HepG2 (cell line): ENCODE data around the gene AP4M1. TPM values are rescaled to one million over a fixed set of nuclear protein-coding genes. Genes with fewer than 3 reads are reported as not detected.

Experiments
- ATAC-seq: fragments of 200-7000 bp; cut with Tn5 transposase; 3 replicates; pipeline ENCODE4 v1.9.1; 2020; ENCODE audit warnings: mild to moderate bottlenecking, moderate library complexity
- BruUV-seq: library from RNA; stranded (reverse); fragments of 400-500 nt; replicated peaks from 2 replicates; lab custom pipeline; 2021; lab: Mats Ljungman, UMichigan
- CTCF ChIA-PET: fragments of 300-600 bp; formaldehyde crosslinking; extraction: SDS; loops from one replicate; lab custom pipeline; 2021; ENCODE audit warnings: low total read pairs, inconsistent platforms, low intra/inter-chr PET ratio; lab: Yijun Ruan, JAX
- POLR2A ChIA-PET: fragments of 350-600 bp; sonication (Branson Sonifier 250); formaldehyde crosslinking; loops from one replicate; lab custom pipeline; 2020; ENCODE audit warnings: antibody characterized with exemption, inconsistent platforms; lab: Yijun Ruan, JAX
- DNase-seq: peaks from one replicate; pipeline ENCODE4 v3.0.0-alpha.2; 2015; ENCODE audit warnings: low spot score
- FAIRE-seq: peaks from 3 replicates; lab custom pipeline; 2011; peaks lifted over from hg19 to GRCh38; lab: Jason Lieb, UNC
- H2AFZ ChIP-seq: one replicate; pipeline ENCODE4 v1.6.1; 2011; ENCODE audit warnings: low read length, inconsistent platforms
- H3K27ac ChIP-seq: fragments of 300-600 bp; 3 replicates; pipeline ENCODE4 v1.8.0; 2011; ENCODE audit warnings: mixed run types, mild to moderate bottlenecking, mixed read lengths, low read length, inconsistent platforms; ENCODE audit not compliant: insufficient read depth; ENCODE audit errors: extremely low read length
- H3K27me3 ChIP-seq, 2 experiments: fragments of 200-600 bp in 1 of 2; 2 replicates in 1 of 2; 3 replicates in 1 of 2; pipeline versions ENCODE4 v1.6.0 to v1.8.0; 2011; ENCODE audit warnings: low read length in 2 of 2, mild to moderate bottlenecking in 2 of 2, moderate library complexity in 2 of 2, inconsistent platforms in 1 of 2; ENCODE audit not compliant: insufficient read depth in 2 of 2, control insufficient read depth in 1 of 2
- H3K36me3 ChIP-seq, 2 experiments: fragments of 200-600 bp in 1 of 2; replicated peaks in 1 of 2; 2 replicates in 1 of 2; 3 replicates in 1 of 2; pipeline versions ENCODE4 v1.5.1 to v1.8.0; 2011; ENCODE audit warnings: low read length in 2 of 2, inconsistent platforms in 1 of 2; ENCODE audit not compliant: insufficient read depth in 2 of 2, control insufficient read depth in 1 of 2
- H3K4me1 ChIP-seq: 2 replicates; pipeline ENCODE4 v1.5.1; 2012; ENCODE audit warnings: low read length, inconsistent platforms; ENCODE audit not compliant: insufficient read depth
- H3K4me2 ChIP-seq: 2 replicates; pipeline ENCODE4 v1.6.0; 2011; ENCODE audit warnings: low read depth, low read length, inconsistent platforms
- H3K4me3 ChIP-seq, 3 experiments: fragments of 200-600 bp in 1 of 3; sonication (generic), shearing (Covaris generic) in 1 of 3; replicated peaks in 1 of 3; 2 replicates each; pipeline ENCODE4 v1.5.1; 2011 to 2016; ENCODE audit warnings: low read length in 3 of 3, inconsistent platforms in 2 of 3, low read depth in 2 of 3, mild to moderate bottlenecking in 2 of 3, control low read depth in 1 of 3, mixed read lengths in 1 of 3; ENCODE audit not compliant: insufficient read depth in 1 of 3
- H3K79me2 ChIP-seq: one replicate; pipeline ENCODE4 v1.6.1; 2011; ENCODE audit warnings: low read length, inconsistent platforms; ENCODE audit not compliant: insufficient read depth
- H3K9ac ChIP-seq: 2 replicates; pipeline ENCODE4 v1.6.0; 2011; ENCODE audit warnings: mild to moderate bottlenecking, low read depth, low read length, inconsistent platforms; ENCODE audit not compliant: insufficient read depth
- H3K9me3 ChIP-seq: 2 replicates; pipeline ENCODE4 v1.5.1; 2012; ENCODE audit warnings: mild to moderate bottlenecking, low read length
- H4K20me1 ChIP-seq: 2 replicates; pipeline ENCODE4 v1.6.0; 2011; ENCODE audit warnings: inconsistent platforms, mild to moderate bottlenecking, low read length, moderate library complexity; ENCODE audit not compliant: insufficient read depth
- AGO2 ChIP-seq: fragments of 200-400 bp; formaldehyde crosslinking; optimal IDR thresholded peaks from 2 replicates; pipeline ENCODE3; 2017; ENCODE audit warnings: mild to moderate bottlenecking, low read depth, low read length, moderate library complexity
- JUND ChIP-seq: sonication (generic); formaldehyde crosslinking; IDR thresholded peaks from 2 replicates; pipeline ENCODE4 v1.8.0; 2022; ENCODE audit warnings: mild to moderate bottlenecking, missing genetic modification reagents
- MYNN ChIP-seq: sonication (generic); formaldehyde crosslinking; IDR thresholded peaks from 2 replicates; pipeline ENCODE4 v1.4.0; 2020; ENCODE audit warnings: mild to moderate bottlenecking, low read depth, missing genetic modification reagents
- NKX3-1 ChIP-seq: sonication (generic); formaldehyde crosslinking; IDR thresholded peaks from 2 replicates; pipeline ENCODE4 v1.5.0; 2020; ENCODE audit warnings: missing genetic modification reagents
- POLR2AphosphoS5 ChIP-seq: IDR thresholded peaks from 2 replicates; pipeline ENCODE4 v1.6.1; 2012; ENCODE audit warnings: low read depth, low read length
- PRPF4 ChIP-seq: fragments of 200-400 bp; formaldehyde crosslinking; IDR thresholded peaks from 2 replicates; pipeline ENCODE4 v1.6.1; 2016; ENCODE audit warnings: low read length, low read depth; ENCODE audit not compliant: poor library complexity, severe bottlenecking
- RBM22 ChIP-seq: fragments of 200-400 bp; formaldehyde crosslinking; optimal IDR thresholded peaks from 2 replicates; pipeline ENCODE3; 2017; ENCODE audit warnings: mild to moderate bottlenecking, low read length, moderate library complexity
- SOX13 ChIP-seq, 3 experiments: fragments of 450-650 bp in 1 of 3; sonication (generic) in 1 of 3; formaldehyde crosslinking in 1 of 3; IDR thresholded peaks in 2 of 3; conservative IDR thresholded peaks in 1 of 3; 2 replicates each; pipeline versions ENCODE4 v1.5.0 to v1.6.1; 2016 to 2020; ENCODE audit warnings: antibody characterized with exemption in 1 of 3, mild to moderate bottlenecking in 1 of 3, missing compliant biosample characterization in 1 of 3, missing genetic modification reagents in 1 of 3, moderate library complexity in 1 of 3
- XBP1 ChIP-seq: sonication (generic); formaldehyde crosslinking; IDR thresholded peaks from 2 replicates; pipeline ENCODE4 v1.5.0; 2020; ENCODE audit warnings: missing genetic modification reagents
- ZNF484 ChIP-seq: sonication (generic); formaldehyde crosslinking; IDR thresholded peaks from 2 replicates; pipeline ENCODE4 v1.5.1; 2020; ENCODE audit warnings: mild to moderate bottlenecking, low read depth, missing genetic modification reagents, borderline replicate concordance
- ZNF678 ChIP-seq: sonication (generic); formaldehyde crosslinking; IDR thresholded peaks from 2 replicates; pipeline ENCODE4 v1.4.0; 2020; ENCODE audit warnings: mild to moderate bottlenecking, missing genetic modification reagents
- ZSCAN21 ChIP-seq: sonication (generic); formaldehyde crosslinking; IDR thresholded peaks from 2 replicates; pipeline ENCODE4 v1.8.0; 2022; ENCODE audit warnings: mild to moderate bottlenecking, missing genetic modification reagents, moderate library complexity, borderline replicate concordance
- WGBS: methylation state at CpG from one replicate; pipeline ENCODE4 v1.1.6; 2017; ENCODE audit warnings: low lambda C conversion rate; 5-methylcytosine and 5-hydroxymethylcytosine counted together
- in situ Hi-C: cut with HindIII; loops from 2 replicates; pipeline ENCODE4 v1.10.0; 2017; ENCODE audit warnings: low pct_unique_long_range_greater_than_20kb; ENCODE audit not compliant: extremely low pct_ligation_motif_present
- intact Hi-C: fragments of 100-400 bp; cut with micrococcal nuclease; formaldehyde crosslinking; loops from one replicate; pipeline ENCODE4 v1.10.0; 2022; ENCODE audit not compliant: unreplicated experiment
- polyA plus RNA-seq, 8 experiments: library from polyadenylated mRNA; depleted of rRNA in 3 of 8; stranded (reverse) in 7 of 8; unstranded in 1 of 8; fragments of >200 nt; fragmentation: Illumina TruSeq in 4 of 8; extraction: Trizol in 4 of 8; gene quantifications; 2 replicates each; pipeline versions ENCODE4 v1.2.1 to v1.2.3, GENCODE V29; 2011 to 2016; ENCODE audit warnings: low read depth in 4 of 8, missing spikeins in 1 of 8, mixed read lengths in 1 of 8; ENCODE audit not compliant: insufficient read depth in 1 of 8
- total RNA-seq, 5 experiments: library from RNA; depleted of rRNA; stranded (reverse); fragments of >200 nt; fragmentation: Illumina TruSeq; extraction: Trizol; gene quantifications; 2 replicates each; pipeline ENCODE4 v1.2.3, GENCODE V29; 2016; ENCODE audit warnings: low read depth in 1 of 5

AP4M1 gene
- total and polyA plus RNA-seq, 2 of the 13 experiments (the other 11 are each of a cell fraction or from before 2014, with no cell fraction given): 6.3 to 9.7 TPM

- no peak for TF ChIP-seq NKX3-1
- peak; percentile 73 for TF ChIP-seq RBM22
- peak; percentile 92 for TF ChIP-seq AGO2
These were observed 9.8 kb upstream of the AP4M1 start (continued) for GRCh38 chr7:100091411-100092181.

- Histone ChIP-seq H3K36me3 (peaks cover 47 to 75% of the 10 kb centered on the region in 2 experiments), H3K4me3 (no peak overlapping the region), H3K9ac (no peak overlapping the region), H3K9me3 (no peaks in the 10 kb centered on the region), H3K27me3 (no peaks in the 10 kb centered on the region; a peak in 1 of 5 replicates), H3K79me2 (peaks cover 10% of the 10 kb centered on the region), H3K4me1 (peaks cover 35% of the 10 kb centered on the region), H3K27ac (peak overlapping the region; percentile 26), H3K4me2 (no peak overlapping the region), H4K20me1 (no peaks in the 10 kb centered on the region), H2AFZ (no peak overlapping the region)
- DNase-seq (no peak), FAIRE-seq (no peak), ATAC-seq (peak; percentile 2; the same call in 1 of the 3 replicates)
- TF ChIP-seq JUND: no peak
- peak; percentile 1 for TF ChIP-seq PRPF4
- TF ChIP-seq SOX13 (IDR thresholded peaks at IDR 0.05): no peak
- TF ChIP-seq SOX13 (CRISPR knock-in tag; conservative IDR thresholded peaks at IDR 0.05 in 1 of 2, IDR thresholded peaks at IDR 0.05 in 1 of 2): peak in 1 of 2 experiments; percentile 15; a peak in 1 of 4 replicates
- TF ChIP-seq XBP1: no peak
- peak; percentile 36 for TF ChIP-seq POLR2AphosphoS5
- TF ChIP-seq ZNF678: no peak
- no peak for TF ChIP-seq MYNN
- no peak for TF ChIP-seq ZNF484 (CRISPR knock-in tag)
- TF ChIP-seq ZSCAN21: no peak
- TSS peak; percentile 30 for BruUV-seq
- in situ Hi-C loops: no loop called here
- CTCF ChIA-PET: no interaction called here
- POLR2A ChIA-PET: interaction anchor here (4.3 kb wide), 1 partner anchor 8 kb away, joined by 33 read pairs; the partner anchor contains the start of genes AP4M1 and MCM7
- WGBS: 87% methylated on average over 8 of the region's 8 CpGs
- intact Hi-C loops: no loop called here
These were observed 8.4 kb upstream of the AP4M1 start for GRCh38 chr7:100093054-100093453.
